DLD1 (cell line): Measurements from ENCODE around the gene RFC2.
"Not testable (repeated sequence)": the region's sequence is repeated elsewhere in the genome, so short reads cannot be mapped to it uniquely, and the experiment has no call there.

Experiments
- in situ Hi-C: cut with HindIII; loops from 2 replicates; pipeline ENCODE4 v1.10.0; 2017; ENCODE audit warnings: low sequenced_read_pairs

Gene RFC2

GRCh38 chr7:74284781-74285259 lies 30.6 kb upstream of the RFC2 start:
- in situ Hi-C loops: loop anchor here (25.0 kb wide), 2 partner anchors 98 to 102 kb away; no protein-coding TSS in a partner anchor

- in situ Hi-C loops: loop anchor here (25.0 kb wide), 2 partner anchors 97 to 103 kb away; no protein-coding TSS in a partner anchor
Observed at GRCh38 chr7:74283858-74284447, 29.8 kb upstream of the RFC2 start.

DNA sequence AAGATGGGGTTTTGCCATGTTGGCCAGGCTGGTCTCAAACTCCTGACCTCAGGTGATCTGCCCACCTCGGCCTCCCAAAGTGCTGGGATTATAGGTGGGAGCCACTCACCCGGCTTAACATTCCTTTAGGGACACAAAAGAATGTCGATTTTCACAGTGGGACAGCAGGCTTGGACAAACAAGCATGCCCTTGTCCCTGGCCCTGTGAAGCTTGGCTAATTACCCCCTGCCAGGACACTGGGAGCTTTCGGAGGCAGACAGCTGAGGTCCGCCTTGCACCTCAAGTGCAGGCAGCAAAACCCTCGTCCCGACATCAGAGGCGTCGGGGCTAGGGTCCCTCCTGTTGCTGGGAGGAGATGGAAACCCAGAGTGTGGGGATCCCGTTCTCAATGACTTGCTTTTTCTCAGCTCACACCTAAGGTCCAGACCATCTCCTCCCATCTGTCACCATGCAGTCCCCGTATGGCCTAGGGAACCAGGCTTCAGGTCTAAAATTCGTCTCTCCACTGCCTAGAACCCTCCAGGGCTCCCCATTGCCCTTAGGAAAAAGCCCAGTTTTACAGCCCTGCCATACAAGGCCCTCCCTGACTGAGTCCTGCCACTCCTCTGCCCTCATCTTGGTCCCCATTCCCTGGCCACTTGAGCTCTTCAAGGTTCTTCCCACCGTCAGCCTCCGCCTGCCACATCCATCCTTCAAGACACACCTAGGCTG lies 28.7 kb upstream of the RFC2 start:
- in situ Hi-C loops: loop anchor here (25.0 kb wide), 2 partner anchors 96 to 104 kb away; no protein-coding TSS in a partner anchor

DNA sequence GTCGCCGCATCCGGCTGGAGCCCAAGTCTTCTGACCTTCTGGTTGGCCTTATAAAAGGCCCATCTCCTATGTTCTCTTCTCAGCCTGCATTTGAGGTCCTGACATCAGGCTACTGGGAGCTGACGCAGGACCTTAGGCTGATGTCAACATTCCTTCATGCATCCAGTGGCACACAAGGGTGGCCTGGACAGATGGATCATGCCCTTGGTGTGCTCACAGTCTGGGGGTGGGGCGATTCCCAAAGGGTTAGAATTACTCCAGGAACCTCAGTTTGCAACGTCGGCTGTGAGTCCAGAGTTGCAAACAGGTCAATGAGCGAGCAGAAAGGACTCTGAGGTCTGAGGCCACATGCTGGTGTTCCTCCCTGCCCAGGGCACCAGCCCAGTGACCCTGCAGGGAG lies 26.8 kb upstream of the RFC2 start:
- in situ Hi-C loops: loop anchor here (25.0 kb wide), 2 partner anchors 94 to 106 kb away; no protein-coding TSS in a partner anchor

GRCh38 chr7:74277636-74278035 lies 23.4 kb upstream of the RFC2 start:
- in situ Hi-C loops: loop anchor here (25.0 kb wide), 2 partner anchors 90 to 110 kb away; no protein-coding TSS in a partner anchor

DNA sequence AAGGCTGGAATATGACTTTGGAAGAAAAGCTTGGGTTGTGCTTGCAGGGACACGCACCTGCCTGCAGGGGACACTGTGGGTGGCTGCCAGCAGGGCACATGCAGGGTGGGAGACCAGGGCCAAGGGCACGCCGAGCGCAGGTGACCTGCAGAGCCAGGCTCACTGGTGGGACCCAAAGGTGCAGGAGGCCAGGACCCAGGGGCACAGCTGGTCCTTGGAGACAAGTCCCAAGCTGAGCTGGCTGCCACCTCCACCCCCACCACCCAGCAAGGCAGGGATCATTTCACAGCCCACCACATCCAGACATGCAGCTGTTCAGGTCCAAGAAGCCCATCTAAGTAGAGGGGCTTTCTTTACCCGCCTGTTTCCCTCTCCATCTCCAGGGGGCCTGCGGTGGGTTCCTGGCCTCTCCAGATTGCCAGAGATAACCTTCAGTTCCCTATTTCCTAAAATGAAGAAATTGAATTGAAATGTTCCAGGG lies 21.2 kb upstream of the RFC2 start:
- in situ Hi-C loops: loop anchor here (25.0 kb wide), 2 partner anchors 88 to 112 kb away; no protein-coding TSS in a partner anchor

DNA sequence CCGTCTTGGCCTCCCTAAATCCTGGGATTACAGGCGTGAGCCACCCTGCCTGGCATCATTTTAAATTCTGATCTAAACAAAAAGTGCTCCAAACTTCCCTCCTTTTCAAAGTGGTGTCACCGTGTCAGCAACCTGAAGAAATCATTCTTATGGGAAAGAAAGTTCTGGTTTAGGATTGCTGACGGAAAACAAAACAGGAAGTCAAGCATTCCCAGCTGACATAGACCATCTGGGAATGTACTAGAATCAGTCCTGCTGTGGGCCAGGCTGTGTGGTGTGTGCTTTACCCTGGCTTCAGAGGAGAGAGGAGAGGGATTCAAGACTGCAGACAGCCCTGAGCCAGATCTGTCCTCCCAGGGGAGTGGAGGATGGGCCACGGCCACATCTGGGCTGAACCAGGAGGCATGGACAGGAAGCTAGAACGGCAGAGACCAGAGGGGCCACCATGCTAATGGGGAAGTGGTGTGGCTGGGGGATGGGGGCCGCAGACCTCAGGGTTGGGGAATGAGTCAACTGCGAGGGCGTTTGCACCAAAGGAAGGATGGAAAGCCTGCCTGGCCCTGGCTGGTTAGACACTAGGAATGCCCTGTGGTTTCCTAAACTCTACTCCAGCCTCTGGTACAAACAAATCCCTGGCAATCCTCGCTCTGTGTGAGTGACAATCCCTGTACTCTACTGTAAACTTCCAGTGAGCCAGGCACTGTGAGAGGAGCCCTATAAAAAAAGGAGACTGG lies 18.3 kb upstream of the RFC2 start:
- in situ Hi-C loops: no loop called here

DNA sequence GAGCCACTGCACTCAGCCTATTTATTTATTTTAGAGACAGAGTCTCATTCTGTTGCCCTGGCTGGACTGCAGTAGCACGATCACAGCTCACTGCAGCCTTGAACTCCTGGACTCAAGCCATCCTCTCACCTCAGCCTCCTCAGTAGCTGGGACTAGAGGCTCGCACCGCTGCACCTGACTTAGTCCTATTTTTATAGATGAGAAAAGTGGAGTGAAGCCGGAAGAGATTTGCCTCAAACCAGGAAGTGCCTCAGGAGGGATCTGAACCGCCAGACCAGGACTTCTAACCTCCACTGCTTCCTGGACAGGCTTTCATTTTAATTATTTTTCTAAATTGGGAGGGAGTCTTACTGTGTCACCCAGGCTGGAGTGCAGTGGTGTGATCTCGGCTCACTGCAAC lies 17.5 kb upstream of the RFC2 start:
- in situ Hi-C loops: no loop called here

DNA sequence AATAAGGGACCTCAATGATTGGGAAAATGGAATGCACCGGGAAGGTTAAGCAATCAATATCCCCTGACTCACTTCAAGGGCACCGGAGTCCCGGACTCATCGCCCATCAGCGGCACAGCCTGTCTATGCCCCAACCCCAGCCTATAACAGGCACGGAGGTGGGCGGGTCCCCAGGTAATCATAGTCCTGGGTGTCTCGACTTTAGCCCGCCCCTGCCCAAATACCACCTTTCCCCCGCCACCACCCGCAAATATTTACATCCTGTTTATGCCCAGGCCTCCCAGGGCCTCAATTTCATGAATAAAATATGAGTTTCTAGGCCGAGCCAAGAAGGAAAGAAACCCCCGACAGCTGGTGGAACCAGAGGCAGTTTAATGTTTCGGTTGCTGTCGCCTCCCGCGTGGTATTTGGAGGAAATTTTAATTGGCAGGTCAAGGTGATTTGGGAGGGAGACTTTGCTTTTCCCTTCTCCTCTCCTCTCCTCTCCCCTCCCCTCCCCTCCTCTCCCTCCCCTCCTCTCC lies 15.6 kb upstream of the RFC2 start:
- in situ Hi-C loops: no loop called here

- in situ Hi-C loops: no loop called here
Observed at GRCh38 chr7:74267756-74268565, 13.8 kb upstream of the RFC2 start.

- in situ Hi-C loops: no loop called here
Observed at GRCh38 chr7:74266191-74266963, 12.2 kb upstream of the RFC2 start.

- in situ Hi-C loops: no loop called here
Observed at GRCh38 chr7:74263399-74264120, 9.4 kb upstream of the RFC2 start.

GRCh38 chr7:74262639-74263398 lies 8.6 kb upstream of the RFC2 start:
- in situ Hi-C loops: no loop called here

DNA sequence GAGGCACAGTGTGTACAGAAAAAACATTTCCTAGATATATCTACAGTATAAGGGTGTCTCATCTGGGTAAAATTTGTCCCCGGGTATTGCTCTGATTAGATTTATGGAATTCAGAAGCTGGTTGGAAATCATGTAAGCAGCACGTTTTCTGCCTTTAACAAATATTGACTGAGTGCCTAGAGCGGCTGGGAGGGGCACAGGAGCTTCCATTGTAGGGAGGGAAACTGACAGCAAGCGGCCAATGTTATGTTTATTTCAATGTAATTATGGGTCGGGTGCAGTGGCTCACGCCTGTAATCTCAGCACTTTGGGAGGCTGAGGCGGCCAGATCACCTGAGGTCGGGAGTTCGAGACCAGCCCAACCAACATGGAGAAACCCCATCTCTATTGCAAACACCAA lies 4.4 kb upstream of the RFC2 start:
- in situ Hi-C loops: no loop called here

GRCh38 chr7:74256491-74257408 lies 2.6 kb upstream of the RFC2 start:
- in situ Hi-C loops: no loop called here

DNA sequence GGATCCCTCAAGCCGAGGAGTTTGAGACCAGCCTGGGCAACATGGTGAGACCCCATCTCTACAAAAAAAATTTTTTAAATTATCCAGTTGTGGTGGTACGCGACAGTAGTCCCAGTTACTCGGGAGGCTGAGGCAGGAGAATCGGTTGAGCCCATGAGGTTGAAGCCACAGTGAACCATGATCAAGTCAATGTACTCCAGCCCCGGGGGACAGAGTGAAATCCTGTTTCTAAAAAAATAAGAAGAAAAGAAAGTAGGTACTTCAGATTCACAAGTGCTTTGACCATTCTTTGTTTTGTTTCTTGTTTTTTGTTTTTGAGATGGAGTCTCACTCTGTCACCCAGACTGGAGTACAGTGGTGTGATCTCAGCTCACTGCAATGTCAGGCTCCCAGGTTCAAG lies 1.3 kb upstream of the RFC2 start:
- in situ Hi-C loops: not testable (repeated sequence)

DNA sequence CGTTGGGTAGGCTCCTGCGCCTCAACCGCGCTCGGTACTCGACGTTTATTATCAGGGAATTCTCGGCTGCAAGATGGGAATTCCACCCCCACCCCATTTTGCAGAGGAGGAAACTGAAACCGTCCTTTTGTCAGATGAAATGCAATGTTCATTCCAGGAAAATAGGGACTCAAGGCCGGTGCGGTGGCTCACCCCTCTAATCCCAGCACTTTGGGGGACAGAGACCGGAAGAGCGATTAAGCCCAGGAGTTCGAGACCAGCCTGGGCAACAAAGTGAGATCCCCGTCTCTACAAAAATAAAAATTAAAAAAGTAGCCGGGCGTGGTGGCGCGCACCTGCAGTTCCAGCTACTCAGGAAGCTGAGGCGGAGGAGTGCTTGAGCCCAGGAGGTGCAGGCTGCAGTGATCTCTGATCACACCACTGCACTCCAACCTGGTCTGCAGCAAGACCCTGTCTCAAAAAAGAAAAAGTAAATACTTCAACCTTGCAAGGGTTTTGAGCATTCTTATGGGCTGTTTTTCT lies 720 bp upstream of the RFC2 start:
- in situ Hi-C loops: no loop called here
